Measurements from ENCODE around the gene FNDC3B.

Gene FNDC3B

DNA sequence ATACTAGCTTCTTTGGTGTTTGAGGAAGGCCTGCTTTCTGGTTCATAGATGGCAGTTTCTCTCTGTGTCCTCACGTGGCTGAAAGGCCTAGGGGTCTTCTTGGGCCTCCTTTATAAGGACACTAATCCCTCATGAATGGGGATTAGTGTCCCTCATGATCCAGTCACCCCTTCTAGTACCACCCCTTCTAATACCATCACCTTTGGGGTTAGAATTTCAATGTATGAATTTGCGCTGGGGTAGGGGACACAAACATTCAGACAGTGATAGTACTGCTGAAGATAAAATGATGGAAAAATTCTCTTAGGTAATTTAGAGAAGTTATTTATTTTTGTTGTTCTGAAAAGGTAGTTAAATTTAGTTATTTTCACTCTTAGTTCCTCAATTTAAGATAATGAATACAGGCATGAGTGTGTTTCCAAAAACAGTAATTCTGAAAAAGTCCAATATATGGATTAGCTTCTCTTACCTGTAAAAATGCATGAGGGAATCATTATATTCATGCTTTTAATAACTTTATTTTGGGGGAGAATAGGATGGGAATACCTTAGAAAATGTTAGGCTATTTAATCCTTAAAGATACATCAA lies 103.6 kb downstream of the FNDC3B start:
- TF ChIP-seq, protein P1, sequence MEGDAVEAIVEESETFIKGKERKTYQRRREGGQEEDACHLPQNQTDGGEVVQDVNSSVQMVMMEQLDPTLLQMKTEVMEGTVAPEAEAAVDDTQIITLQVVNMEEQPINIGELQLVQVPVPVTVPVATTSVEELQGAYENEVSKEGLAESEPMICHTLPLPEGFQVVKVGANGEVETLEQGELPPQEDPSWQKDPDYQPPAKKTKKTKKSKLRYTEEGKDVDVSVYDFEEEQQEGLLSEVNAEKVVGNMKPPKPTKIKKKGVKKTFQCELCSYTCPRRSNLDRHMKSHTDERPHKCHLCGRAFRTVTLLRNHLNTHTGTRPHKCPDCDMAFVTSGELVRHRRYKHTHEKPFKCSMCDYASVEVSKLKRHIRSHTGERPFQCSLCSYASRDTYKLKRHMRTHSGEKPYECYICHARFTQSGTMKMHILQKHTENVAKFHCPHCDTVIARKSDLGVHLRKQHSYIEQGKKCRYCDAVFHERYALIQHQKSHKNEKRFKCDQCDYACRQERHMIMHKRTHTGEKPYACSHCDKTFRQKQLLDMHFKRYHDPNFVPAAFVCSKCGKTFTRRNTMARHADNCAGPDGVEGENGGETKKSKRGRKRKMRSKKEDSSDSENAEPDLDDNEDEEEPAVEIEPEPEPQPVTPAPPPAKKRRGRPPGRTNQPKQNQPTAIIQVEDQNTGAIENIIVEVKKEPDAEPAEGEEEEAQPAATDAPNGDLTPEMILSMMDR (IDR thresholded peaks at IDR 0.05), result no peak
- no peak for TF ChIP-seq ZFX (IDR thresholded peaks at IDR 0.05; ENCODE audit: borderline replicate concordance)

DNA sequence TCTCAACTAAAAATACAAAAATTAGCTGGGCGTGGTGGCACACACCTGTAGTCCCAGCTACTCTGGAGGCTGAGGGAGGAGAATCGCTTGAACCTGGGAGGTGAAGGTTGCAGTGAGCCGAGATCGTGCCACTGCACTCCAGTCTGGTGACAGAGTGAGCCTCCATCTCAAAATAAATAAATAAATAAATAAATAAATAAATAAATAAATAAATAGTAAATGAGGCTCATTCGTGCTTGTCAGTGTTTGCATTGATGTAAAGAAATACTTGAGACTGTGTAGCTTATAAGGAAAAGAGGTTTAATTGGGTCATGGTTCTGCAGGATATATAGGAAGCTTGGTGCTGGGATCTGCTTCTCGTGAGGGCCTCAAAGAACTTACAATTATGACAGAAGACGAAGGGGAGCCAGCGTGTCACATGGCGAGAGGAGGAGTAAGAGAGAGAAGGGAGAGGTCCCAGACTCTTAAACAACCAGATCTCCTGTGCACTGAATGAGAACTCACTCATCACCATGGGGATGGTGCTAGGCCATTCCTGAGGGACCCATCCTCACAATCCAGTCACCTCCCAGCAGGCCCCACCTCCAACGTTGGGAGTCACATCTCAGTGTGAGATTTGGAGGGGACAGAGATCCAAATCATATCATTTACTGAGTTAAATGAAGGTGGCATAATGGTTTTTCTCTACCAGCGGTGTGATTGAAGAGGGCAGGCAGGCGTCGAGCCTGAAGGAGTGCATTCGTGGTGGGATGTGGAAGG lies 104.5 kb downstream of the FNDC3B start:
- TF ChIP-seq, protein P1 (IDR thresholded peaks at IDR 0.05), result no peak
- no peak for TF ChIP-seq ZFX (IDR thresholded peaks at IDR 0.05; ENCODE audit: borderline replicate concordance)
- no peak overlapping the region for H3K27ac ChIP-seq

More for the DNA sequence above, 103.6 kb downstream of the FNDC3B start:
- H3K27ac ChIP-seq, result no peak overlapping the region

DNA sequence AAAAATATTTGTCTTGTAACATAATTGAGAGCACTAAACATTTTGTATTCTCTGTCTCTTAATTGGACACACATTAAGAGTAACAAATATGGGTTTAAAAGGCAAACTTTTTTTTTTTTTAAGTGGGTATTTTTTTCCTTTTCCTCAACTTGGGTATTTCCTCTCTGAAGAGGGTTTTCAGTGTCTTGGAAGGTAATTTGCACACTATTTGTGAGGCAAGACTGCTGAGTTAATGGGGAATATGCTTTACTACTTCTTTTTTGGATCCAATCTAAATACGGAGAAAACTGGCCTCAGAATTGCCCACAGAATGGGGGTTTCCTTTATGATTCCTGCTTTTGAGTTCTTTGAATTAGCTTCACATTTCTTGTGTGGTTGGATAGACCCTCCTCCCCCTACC lies 105.2 kb downstream of the FNDC3B start:
- TF ChIP-seq, protein P1 (IDR thresholded peaks at IDR 0.05), result no peak
- TF ChIP-seq ZFX (IDR thresholded peaks at IDR 0.05; ENCODE audit: borderline replicate concordance), result no peak
- no peak overlapping the region for H3K27ac ChIP-seq

DNA sequence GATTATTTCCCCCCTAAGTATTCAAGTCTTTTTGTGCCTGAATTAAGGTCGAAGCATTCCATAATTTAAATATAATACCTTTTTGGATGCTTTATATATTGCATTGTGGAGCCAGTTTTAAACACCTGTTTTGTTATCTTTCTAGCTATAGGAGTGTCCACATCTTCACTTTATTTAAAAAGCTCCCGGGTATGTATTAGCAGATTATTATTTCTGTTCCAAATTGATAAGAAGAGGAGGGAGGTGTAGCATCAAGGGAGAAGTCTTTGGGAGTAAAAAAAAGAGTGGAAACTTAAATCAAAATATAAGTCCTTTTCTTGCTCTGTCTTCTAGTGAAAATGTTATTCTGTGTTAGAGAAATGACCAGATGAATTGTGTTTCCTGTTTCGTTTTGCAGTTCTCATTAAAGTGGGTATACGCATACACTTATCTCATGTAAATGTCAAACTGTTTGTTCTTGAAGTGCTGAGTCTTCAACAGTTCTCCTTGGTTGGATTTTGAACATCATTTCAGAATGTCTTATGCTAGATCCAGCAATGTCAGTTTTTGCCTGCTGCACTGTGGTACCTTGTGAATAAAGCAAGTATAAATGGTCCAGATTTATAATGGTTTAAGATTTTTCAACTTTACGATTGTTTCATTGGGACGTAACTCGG lies 105.8 kb downstream of the FNDC3B start:
- no peak overlapping the region for H3K27ac ChIP-seq
- no peak for TF ChIP-seq ZFX (IDR thresholded peaks at IDR 0.05; ENCODE audit: borderline replicate concordance)
- TF ChIP-seq, protein P1 (IDR thresholded peaks at IDR 0.05), result no peak

DNA sequence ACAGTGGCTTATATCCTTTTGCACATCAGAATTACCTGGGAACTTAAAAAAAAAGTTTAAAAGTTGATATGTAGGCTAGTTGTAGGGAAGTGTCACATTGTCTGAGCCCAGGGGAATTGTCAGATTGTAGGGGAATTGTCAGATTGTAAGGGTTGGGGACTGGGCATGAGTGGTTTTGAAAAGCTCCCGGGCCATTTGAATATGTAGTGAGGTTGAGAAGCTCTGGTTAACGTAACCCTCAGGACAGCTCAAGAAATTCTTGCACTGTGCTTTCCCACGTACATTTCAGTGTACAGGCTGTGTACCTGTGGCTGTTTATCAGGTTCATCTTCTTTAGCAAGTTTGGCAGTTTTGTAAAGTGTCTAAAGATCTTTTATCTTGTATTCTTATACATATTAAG lies 107.0 kb downstream of the FNDC3B start:
- no peak overlapping the region for H3K27ac ChIP-seq
- TF ChIP-seq, protein P1 (IDR thresholded peaks at IDR 0.05), result no peak
- no peak for TF ChIP-seq ZFX (IDR thresholded peaks at IDR 0.05; ENCODE audit: borderline replicate concordance)

DNA sequence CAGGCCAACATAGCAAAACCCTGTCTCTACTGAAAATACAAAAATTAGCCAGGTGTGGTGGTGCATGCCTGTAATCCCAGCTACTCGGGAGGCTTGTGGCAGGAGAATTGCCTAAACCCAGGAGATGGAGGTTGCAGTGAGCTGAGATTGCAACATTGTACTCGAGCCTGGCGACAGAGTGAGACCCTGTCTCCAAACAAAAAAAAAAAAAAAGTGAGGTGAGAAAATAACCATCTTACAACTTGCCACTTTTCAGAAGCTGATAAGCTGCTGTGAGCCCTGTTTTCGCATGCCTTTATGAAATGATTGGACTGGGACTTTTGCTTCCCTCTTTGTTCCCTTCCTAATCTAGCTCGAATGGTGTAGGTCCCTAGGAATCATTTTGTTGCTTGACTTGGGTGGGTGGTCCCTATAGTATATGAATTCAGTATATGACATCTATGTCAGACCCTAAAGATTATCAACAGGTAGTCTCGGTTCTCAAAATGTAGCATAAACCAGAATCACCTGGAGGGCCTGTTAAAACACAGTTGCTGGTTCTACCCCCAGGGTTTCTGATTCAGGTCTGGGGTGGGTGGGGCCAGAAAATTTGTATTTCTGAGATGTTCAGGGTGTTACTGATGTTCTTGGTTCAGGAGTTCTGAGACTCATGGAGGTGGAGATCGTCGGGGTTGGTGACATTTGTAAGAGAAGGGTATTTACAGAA lies 107.9 kb downstream of the FNDC3B start:
- no peak for TF ChIP-seq ZFX (IDR thresholded peaks at IDR 0.05; ENCODE audit: borderline replicate concordance)
- TF ChIP-seq, protein P1 (IDR thresholded peaks at IDR 0.05), result no peak
- no peak overlapping the region for H3K27ac ChIP-seq
